Spleen (tissue), 11 donors: Measurements from ENCODE around the gene MREG. TPM values are rescaled to one million over a fixed set of nuclear protein-coding genes. Genes with fewer than 3 reads are reported as not detected.

Experiments used
- DNase-seq: peaks from one replicate; pipeline ENCODE4 v3.0.0-alpha.2; 2020
- H3K27ac ChIP-seq, 8 donors: fragments of 200-600 bp; sonication (generic) in 7 of 8; 1 replicate in 4 of 8; 2 replicates in 4 of 8; pipeline versions ENCODE4 v1.5.0 to v1.8.0; 2016 to 2021; ENCODE audit warnings: inconsistent platforms in 4 of 8, mild to moderate bottlenecking in 4 of 8, moderate library complexity in 1 of 8
- H3K27me3 ChIP-seq, 7 donors: fragments of 200-600 bp; sonication (generic) in 6 of 7; replicated peaks in 1 of 7; 1 replicate in 4 of 7; 2 replicates in 3 of 7; pipeline versions ENCODE4 v1.5.0 to v1.8.0; 2016 to 2021; ENCODE audit warnings: inconsistent platforms in 3 of 7, mild to moderate bottlenecking in 1 of 7
- H3K36me3 ChIP-seq, 6 donors: fragments of 200-600 bp; sonication (generic) in 5 of 6; 1 replicate in 4 of 6; 2 replicates in 2 of 6; pipeline versions ENCODE4 v1.5.0 to v1.8.0; 2016 to 2021; ENCODE audit warnings: inconsistent platforms in 2 of 6
- H3K4me1 ChIP-seq, 6 donors: fragments of 200-600 bp; sonication (generic) in 5 of 6; 1 replicate in 3 of 6; 2 replicates in 3 of 6; pipeline versions ENCODE4 v1.5.0 to v1.8.0; 2016 to 2021; ENCODE audit warnings: inconsistent platforms in 3 of 6
- H3K4me3 ChIP-seq, 8 donors: fragments of 200-600 bp; sonication (generic) in 7 of 8; 1 replicate in 4 of 8; 2 replicates in 4 of 8; pipeline versions ENCODE4 v1.5.0 to v1.8.0; 2016 to 2021; ENCODE audit warnings: inconsistent platforms in 4 of 8, mild to moderate bottlenecking in 4 of 8, moderate library complexity in 2 of 8
- H3K9me3 ChIP-seq, 8 donors: fragments of 200-600 bp; sonication (generic) in 7 of 8; 1 replicate in 4 of 8; 2 replicates in 4 of 8; pipeline versions ENCODE4 v1.5.0 to v1.8.0; 2016 to 2021; ENCODE audit warnings: inconsistent platforms in 4 of 8
- POLR2A ChIP-seq, 3 donors: fragments of 450-650 bp; IDR thresholded peaks; one replicate each; pipeline ENCODE4 v1.5.1; 2017; ENCODE audit warnings: antibody characterized with exemption in 3 of 3, mild to moderate bottlenecking in 1 of 3
- POLR2AphosphoS5 ChIP-seq, 3 donors: sonication (generic); formaldehyde crosslinking; IDR thresholded peaks; one replicate each; pipeline ENCODE4 v1.5.1; 2017; ENCODE audit warnings: antibody characterized with exemption in 3 of 3
- WGBS, 5 donors: extraction: QIAGEN DNeasy Blood & Tissue Kit in 3 of 5; methylation state at CpG; one replicate each; pipeline versions ENCODE4 v1.1.5 to v1.1.7; 2013 to 2018; 5-methylcytosine and 5-hydroxymethylcytosine counted together
- intact Hi-C: fragments of 100-400 bp; cut with DNase I; formaldehyde crosslinking; loops from one replicate; pipeline ENCODE4 v1.15.0; 2023; ENCODE audit warnings: low total_unique reads
- polyA plus RNA-seq, 3 donors: library from polyadenylated mRNA; stranded (reverse); fragments of 200-250 nt; gene quantifications; one replicate each; pipeline ENCODE4 v1.2.1, GENCODE V29; 2013
- total RNA-seq, 7 donors: library from RNA; depleted of rRNA in 3 of 7; stranded (reverse); fragments of >200 nt in 3 of 7; fragmentation: NEBNext Ultra II Directional in 4 of 7; extraction: Animal tissue kit (Norgen Biotek cat#: 25700) in 4 of 7; gene quantifications; one replicate each; pipeline versions ENCODE4 v1.1.0 to v1.2.1, GENCODE V29; 2016 to 2021
- TF ChIP-seq, protein P1 (sequence below), 11 experiments: fragments of 200-600 bp in 7 of 11; fragments of 450-650 bp in 4 of 11; sonication (generic) in 4 of 11; IDR thresholded peaks in 8 of 11; conservative IDR thresholded peaks in 3 of 11; 1 replicate in 7 of 11; 2 replicates in 4 of 11; pipeline versions ENCODE4 v1.4.0 to v1.8.0; 2016 to 2021; ENCODE audit warnings: antibody characterized with exemption in 11 of 11, inconsistent platforms in 4 of 11, mild to moderate bottlenecking in 1 of 11
- donor health status: healthy with polysubstance abuse.
- donor health status: DM: no; HTN: no; CAD: no; lungs with moderate emphysema.
- donor health status: DM: no; HTN: no; CAD: no.
- donor health status: Bipolar disorder and iron deficiency.
- donor health status: healthy.
- donor health status: DM: no; HTN: no; CAD: no.
- donor health status: DM: yes; HTN: yes; CAD: no.

Gene MREG
- total and polyA plus RNA-seq, 10 donors = 4.5 to 8.3 (median 6.6) TPM

- WGBS, 5 donors = 75 to 83% (median 82%) methylated on average over 8 of the region's 8 CpGs
Measured at GRCh38 chr2:215919624-215920243, 93.6 kb downstream of the MREG start.

DNA sequence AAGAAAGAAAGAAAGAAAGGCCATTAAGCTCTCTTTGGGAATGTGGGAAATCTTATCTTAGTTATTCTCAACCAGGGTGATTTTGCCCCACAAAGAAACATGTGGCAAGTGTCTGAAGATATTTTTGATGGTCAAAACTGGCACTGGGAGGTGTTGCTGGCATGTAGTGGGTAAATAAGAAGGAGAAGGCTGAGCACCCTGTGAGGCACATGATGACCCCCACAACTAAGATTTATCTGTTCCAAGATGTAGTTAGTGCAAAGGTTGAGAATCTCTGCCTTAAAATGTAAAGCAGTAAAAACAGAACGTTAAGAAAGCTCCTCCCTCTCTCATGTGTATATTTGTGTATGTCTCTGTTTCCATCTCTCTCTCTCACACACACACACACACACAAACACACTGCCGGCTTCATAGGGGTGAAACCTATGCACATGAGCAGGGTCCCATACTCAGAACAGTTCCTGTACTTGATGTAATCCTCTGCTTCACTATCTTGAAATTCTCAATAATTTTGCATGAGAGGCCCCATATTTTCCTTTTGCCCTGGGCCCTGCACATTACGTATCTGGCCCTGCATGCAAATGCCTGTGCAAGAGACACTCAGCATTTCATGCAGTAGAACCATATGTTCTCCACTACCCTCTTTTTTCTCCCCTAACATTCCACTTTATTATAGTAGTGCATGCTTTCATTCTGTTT is 94.3 kb downstream of the MREG start:
- Histone ChIP-seq H3K4me3 (no peak overlapping the region), H3K27me3 (no peaks in the 10 kb centered on the region), H3K36me3 (no peaks in the 10 kb centered on the region), H3K27ac (no peak overlapping the region), H3K4me1 (no peaks in the 10 kb centered on the region), H3K9me3 (no peaks in the 10 kb centered on the region)
- intact Hi-C loops = loop anchor here (5.0 kb wide), 1 partner anchor 467 kb away; no protein-coding TSS in a partner anchor
- no peak for TF ChIP-seq POLR2AphosphoS5 (IDR thresholded peaks at IDR 0.05)
- TF ChIP-seq, protein P1, sequence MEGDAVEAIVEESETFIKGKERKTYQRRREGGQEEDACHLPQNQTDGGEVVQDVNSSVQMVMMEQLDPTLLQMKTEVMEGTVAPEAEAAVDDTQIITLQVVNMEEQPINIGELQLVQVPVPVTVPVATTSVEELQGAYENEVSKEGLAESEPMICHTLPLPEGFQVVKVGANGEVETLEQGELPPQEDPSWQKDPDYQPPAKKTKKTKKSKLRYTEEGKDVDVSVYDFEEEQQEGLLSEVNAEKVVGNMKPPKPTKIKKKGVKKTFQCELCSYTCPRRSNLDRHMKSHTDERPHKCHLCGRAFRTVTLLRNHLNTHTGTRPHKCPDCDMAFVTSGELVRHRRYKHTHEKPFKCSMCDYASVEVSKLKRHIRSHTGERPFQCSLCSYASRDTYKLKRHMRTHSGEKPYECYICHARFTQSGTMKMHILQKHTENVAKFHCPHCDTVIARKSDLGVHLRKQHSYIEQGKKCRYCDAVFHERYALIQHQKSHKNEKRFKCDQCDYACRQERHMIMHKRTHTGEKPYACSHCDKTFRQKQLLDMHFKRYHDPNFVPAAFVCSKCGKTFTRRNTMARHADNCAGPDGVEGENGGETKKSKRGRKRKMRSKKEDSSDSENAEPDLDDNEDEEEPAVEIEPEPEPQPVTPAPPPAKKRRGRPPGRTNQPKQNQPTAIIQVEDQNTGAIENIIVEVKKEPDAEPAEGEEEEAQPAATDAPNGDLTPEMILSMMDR (IDR thresholded peaks at IDR 0.05 in 8 of 11, conservative IDR thresholded peaks at IDR 0.05 in 3 of 11) = no peak
- 66 to 78% (median 75%) methylated on average over 3 of the region's 3 CpGs for WGBS, 5 donors
- no peak for DNase-seq

More at GRCh38 chr2:215919624-215920243, 93.6 kb downstream of the MREG start:
- Histone ChIP-seq H3K27me3 (no peaks in the 10 kb centered on the region), H3K4me1 (no peaks in the 10 kb centered on the region), H3K27ac (no peak overlapping the region), H3K36me3 (no peaks in the 10 kb centered on the region), H3K9me3 (no peaks in the 10 kb centered on the region), H3K4me3 (no peak overlapping the region)
- intact Hi-C loops = loop anchor here (5.0 kb wide), 1 partner anchor 467 kb away; no protein-coding TSS in a partner anchor
- no peak for DNase-seq
- TF ChIP-seq, protein P1 (IDR thresholded peaks at IDR 0.05 in 8 of 11, conservative IDR thresholded peaks at IDR 0.05 in 3 of 11) = no peak
- no peak for TF ChIP-seq POLR2AphosphoS5 (IDR thresholded peaks at IDR 0.05)
- no peak for TF ChIP-seq POLR2A (IDR thresholded peaks at IDR 0.05)

DNA sequence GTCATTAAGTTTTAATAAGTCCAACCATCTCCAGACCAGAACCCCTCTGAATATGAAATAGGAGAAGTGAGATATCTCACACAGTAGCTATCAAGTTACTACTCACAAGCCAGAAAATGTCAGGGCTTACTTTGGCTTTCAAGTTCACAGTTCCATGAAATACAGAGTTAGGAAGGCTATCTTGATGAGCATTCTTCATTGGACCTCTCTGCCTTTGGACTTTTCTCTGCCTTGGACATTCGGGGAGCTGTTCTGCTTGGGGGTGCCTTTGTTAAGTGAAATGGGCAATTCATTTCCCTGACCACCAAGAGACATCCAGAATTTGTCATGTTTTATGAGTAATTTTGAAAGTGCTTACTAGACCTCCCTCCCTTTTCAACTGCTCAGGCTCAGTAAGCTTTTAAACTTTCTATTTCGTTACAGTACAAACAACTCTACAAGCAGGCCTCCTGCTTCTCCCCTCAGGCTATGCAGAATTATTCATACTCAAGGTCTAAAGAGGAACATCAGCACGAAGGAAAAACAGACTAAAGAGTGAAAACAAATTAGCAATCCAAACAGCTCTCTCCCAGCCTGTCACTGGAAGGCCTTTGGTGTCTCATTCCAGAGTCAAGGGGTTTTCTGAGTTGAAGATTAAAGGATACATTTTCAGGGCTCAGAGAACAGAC is 95.3 kb downstream of the MREG start:
- intact Hi-C loops = loop anchor here (5.0 kb wide), 1 partner anchor 466 kb away; no protein-coding TSS in a partner anchor
- Histone ChIP-seq H3K9me3 (no peaks in the 10 kb centered on the region), H3K4me1 (no peaks in the 10 kb centered on the region), H3K27ac (no peak overlapping the region), H3K27me3 (no peaks in the 10 kb centered on the region), H3K36me3 (no peaks in the 10 kb centered on the region), H3K4me3 (no peak overlapping the region)
- no peak for TF ChIP-seq POLR2AphosphoS5 (IDR thresholded peaks at IDR 0.05)
- DNase-seq = no peak
- 44 to 73% (median 49%) methylated on average over 3 of the region's 3 CpGs for WGBS, 5 donors

DNA sequence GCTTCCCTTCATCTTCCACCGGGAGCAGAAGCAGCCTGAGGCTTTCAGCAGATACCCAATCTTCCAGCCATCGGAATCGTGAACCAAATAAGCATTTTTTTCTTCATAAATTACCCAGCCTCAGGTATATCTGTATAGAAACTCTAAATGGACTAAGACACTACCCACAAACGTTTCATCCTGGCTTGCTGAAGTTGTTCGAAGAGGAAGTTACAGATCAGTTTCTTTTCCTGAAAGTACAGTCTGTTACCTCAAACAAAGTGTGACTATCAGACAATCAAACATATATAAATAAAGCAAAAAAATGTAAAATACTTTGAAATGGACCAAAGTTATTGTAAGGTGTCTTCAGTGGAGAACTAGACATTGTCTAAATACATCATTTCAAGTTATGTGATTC is 97.9 kb downstream of the MREG start:
- WGBS, 5 donors = 61 to 80% (median 68%) methylated on average over 5 of the region's 5 CpGs
- no peaks in the 10 kb centered on the region for H3K36me3 ChIP-seq
- H3K27ac ChIP-seq = no peak overlapping the region

More for the DNA sequence above, 97.9 kb downstream of the MREG start:
- Histone ChIP-seq H3K27me3 (no peaks in the 10 kb centered on the region), H3K4me1 (no peaks in the 10 kb centered on the region), H3K4me3 (no peak overlapping the region), H3K9me3 (no peaks in the 10 kb centered on the region)
- TF ChIP-seq POLR2AphosphoS5 (IDR thresholded peaks at IDR 0.05) (no peak), POLR2A (IDR thresholded peaks at IDR 0.05) (no peak)
- TF ChIP-seq, protein P1 (IDR thresholded peaks at IDR 0.05 in 8 of 11, conservative IDR thresholded peaks at IDR 0.05 in 3 of 11) = no peak
- intact Hi-C loops = loop anchor here (5.0 kb wide), 1 partner anchor 463 kb away; no protein-coding TSS in a partner anchor
- DNase-seq = no peak
